HG03060 (cell line): ENCODE measurements around the gene MED8.
"Not testable (repeated sequence)": the region's sequence is repeated elsewhere in the genome, so short reads cannot be mapped to it uniquely, and the experiment has no call there.

Source experiments
- ATAC-seq: cut with Tn5 transposase; IDR thresholded peaks from one replicate; pipeline ENCODE4 v1.9.1; 2021; ENCODE audit warnings: low read depth, moderate number of reproducible peaks; ENCODE audit not compliant: unreplicated experiment

Gene MED8

GRCh38 chr1:43422995-43423671 is 33.5 kb upstream of the MED8 start:
- ATAC-seq = no peak

GRCh38 chr1:43421976-43422750 is 32.6 kb upstream of the MED8 start:
- ATAC-seq = no peak

- no peak for ATAC-seq
Measured at GRCh38 chr1:43421396-43421795, 31.8 kb upstream of the MED8 start.

GRCh38 chr1:43420874-43421273 is 31.3 kb upstream of the MED8 start:
- no peak for ATAC-seq

- no peak for ATAC-seq
Measured at GRCh38 chr1:43419627-43420425, 30.2 kb upstream of the MED8 start.

- ATAC-seq = no peak
Measured at GRCh38 chr1:43418858-43419257, 29.3 kb upstream of the MED8 start.

GRCh38 chr1:43415901-43416300 is 26.3 kb upstream of the MED8 start:
- ATAC-seq = no peak

- no peak for ATAC-seq
Measured at GRCh38 chr1:43414634-43415223, 25.1 kb upstream of the MED8 start.

- not testable (repeated sequence) for ATAC-seq
Measured at GRCh38 chr1:43413426-43413825, 23.8 kb upstream of the MED8 start.

GRCh38 chr1:43410571-43410970 is 21.0 kb upstream of the MED8 start:
- no peak for ATAC-seq

GRCh38 chr1:43405876-43406234 is 16.3 kb upstream of the MED8 start:
- no peak for ATAC-seq

- ATAC-seq = no peak
Measured at GRCh38 chr1:43405219-43405875, 15.7 kb upstream of the MED8 start.

GRCh38 chr1:43404353-43404752 is 14.8 kb upstream of the MED8 start:
- no peak for ATAC-seq

GRCh38 chr1:43402089-43402865 is 12.7 kb upstream of the MED8 start:
- no peak for ATAC-seq

GRCh38 chr1:43400441-43400840 is 10.8 kb upstream of the MED8 start:
- not testable (repeated sequence) for ATAC-seq

- no peak for ATAC-seq
Measured at GRCh38 chr1:43398227-43398626, 8.6 kb upstream of the MED8 start.

- ATAC-seq = no peak
Measured at GRCh38 chr1:43396059-43396458, 6.5 kb upstream of the MED8 start.

GRCh38 chr1:43395523-43395922 is 5.9 kb upstream of the MED8 start:
- no peak for ATAC-seq

- no peak for ATAC-seq
Measured at GRCh38 chr1:43392702-43393101, 3.1 kb upstream of the MED8 start.

- ATAC-seq = no peak
Measured at GRCh38 chr1:43388613-43389012, 987 bp downstream of the MED8 start.
